ENCODE results near the gene RNF220.

Gene RNF220

DNA sequence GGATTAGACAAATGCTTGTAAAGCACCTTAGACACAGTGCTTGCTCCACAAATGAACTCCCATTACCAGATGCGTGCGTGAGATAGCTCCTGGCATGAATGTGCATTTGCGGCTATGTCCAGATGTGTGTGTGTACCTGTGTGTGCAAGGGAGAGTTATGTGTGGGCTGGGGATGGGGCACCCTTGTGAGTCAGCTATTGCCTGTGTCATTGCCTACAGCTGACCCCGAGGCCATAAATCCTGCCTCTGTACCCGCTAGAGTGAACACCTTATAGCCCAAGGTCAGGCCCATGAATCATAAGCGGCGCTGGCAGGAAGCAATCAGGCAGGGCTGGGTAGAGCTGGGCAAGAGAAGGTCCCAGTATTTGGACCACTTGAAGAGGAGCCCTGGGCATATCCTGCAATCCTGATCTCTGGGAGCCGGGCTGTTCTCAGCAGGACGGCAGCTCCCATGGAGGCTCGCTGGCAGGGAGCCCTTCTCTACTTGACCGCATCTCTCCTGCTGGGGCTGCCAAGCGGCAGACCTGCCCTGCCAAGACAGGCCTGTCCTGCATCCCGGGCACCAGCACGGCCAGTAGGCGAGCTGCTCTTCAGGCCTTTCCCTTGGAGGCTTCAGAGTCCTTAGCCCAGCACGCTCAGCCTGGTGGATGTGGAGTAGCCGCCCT is 182.9 kb downstream of the RNF220 start:
- DNase-seq: no peak

DNA sequence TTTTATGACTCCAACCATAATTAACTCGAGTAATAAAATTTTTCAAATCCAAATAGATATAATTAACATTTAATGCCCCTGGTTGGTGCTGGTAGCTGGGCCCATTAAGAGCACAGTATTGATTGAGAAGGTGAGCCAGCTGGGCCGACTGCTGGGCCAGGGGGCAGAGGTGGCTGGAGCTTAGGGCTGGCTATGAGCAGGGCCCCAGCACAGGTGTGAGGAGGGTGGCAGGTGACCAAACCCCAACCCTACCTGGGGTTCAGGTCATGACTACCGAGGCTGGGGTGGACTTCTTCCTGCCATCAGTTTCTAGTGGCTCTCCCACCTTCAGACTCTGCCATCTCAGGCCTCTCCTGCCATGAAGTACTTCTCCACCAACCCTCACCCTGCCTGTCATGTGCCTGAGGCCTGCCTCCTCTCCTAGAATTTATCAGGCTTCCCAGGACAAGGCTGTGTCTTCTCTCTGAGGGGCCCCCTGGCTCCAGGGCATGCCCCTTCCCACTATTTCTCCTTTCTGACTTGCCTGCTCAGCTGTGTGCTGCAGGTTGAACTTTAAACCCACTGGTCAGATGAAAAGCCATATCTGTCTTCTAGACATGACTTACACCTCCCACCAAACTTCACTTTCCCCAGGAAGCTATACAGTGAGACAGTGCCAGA is 183.6 kb downstream of the RNF220 start:
- no peak for DNase-seq
- ATAC-seq: no peak

More for the DNA sequence above, 182.9 kb downstream of the RNF220 start:
- peak; percentile 25 for ATAC-seq

DNA sequence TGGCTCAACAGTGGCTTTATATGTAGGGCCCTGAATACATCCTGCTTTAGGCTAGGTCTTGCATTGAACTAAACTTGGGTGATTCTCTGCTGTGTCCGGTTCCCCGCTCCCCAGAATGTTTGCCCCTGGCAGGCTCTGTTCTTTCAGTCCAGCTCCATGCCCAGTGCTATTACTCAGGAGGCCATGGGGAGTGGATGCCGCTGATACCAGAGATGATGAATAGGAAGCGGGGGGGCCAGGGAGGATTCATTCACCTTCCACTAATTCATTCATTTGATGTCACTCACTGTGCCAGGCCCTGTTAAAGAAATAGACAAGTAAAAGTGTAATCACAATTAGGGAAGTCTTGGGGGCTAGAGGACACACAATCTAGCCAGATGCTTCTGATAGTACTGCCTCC is 185.4 kb downstream of the RNF220 start:
- DNase-seq (no peak), ATAC-seq (no peak)

DNA sequence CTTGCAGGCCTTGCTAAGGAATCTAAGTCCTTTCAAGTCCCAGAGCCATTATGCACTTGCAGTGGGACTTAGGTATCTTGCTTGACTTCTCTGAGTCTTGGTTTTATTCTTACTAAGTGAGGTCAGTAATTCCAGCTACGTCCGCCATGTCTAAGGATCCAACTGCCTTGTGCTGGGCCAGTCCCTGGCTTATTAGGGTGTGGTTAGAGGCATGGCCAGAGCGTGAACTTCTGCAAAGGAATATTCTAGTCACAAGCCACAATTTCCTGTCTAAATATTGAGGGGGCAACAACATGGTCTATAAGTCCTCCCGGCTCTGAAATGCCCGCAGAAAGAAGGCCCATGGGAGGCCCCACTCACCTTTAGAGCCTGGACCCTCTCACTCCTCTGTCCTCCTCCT is 186.3 kb downstream of the RNF220 start:
- DNase-seq: no peak
- no peak for ATAC-seq

DNA sequence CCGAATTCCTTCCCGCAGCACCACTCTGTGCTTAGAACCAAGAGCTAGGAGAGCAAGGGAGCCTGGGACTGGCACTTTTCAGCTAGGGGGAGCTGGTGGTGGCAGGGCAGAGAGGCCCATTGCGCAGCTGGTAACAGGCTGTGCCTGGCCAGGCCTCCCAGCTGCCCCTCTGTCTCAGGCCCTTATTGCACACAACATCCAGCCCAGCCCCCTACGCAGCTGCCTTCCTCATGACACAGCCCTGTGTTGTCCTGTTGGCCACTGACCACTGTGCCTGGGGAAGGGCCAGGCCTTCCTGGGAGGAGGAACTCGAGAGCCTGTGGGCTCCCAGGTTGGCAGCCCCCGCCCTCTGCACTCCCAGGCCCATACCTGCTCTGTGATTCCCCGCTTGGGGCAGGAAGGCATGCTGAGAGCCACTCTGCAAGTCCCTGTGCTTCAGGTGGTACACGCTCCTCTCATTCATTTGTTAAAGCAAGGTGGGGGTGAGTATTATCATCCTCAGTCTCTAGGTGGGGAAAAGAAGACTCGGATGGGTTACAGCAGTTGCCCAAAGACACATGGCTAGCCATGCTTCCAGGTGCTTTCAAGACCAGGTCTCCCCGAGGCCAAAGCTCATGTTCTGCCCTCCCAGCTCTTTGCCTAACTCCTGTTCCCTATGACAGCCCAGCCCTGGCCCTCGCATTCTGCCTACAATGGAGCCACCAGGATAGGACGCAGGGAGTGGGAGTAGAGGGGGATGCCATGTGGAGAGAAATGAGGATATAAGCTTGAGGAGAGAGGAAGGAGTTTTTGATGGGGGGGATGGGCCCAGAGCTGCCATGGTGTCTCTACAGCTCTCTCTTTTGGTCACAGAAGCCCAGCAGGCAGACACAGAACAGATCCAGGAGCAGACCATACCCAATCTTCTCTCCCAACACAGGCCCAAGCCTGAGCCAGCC is 187.4 kb downstream of the RNF220 start:
- DNase-seq (no peak), ATAC-seq (no peak)

DNA sequence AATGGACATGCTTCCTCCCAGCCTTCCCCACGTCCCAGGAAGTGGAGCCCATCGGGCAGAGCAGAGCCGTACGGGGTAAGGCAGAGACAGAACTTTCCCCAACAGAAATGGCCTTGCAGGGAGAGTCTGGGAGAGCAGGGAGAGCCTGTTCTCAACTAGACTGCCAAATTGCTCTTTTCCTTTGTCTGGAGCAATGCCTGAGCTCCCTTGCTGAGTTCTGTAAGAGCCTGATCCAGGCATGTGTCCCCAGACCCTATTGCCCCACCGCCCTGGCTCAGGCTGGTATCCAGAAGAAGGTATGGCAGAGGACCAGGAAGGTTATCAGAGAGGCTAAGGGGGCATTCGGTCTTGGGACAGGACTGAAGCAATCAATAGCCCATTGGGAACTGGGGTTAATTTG is 189.3 kb downstream of the RNF220 start:
- ATAC-seq (no peak), DNase-seq (no peak)

DNA sequence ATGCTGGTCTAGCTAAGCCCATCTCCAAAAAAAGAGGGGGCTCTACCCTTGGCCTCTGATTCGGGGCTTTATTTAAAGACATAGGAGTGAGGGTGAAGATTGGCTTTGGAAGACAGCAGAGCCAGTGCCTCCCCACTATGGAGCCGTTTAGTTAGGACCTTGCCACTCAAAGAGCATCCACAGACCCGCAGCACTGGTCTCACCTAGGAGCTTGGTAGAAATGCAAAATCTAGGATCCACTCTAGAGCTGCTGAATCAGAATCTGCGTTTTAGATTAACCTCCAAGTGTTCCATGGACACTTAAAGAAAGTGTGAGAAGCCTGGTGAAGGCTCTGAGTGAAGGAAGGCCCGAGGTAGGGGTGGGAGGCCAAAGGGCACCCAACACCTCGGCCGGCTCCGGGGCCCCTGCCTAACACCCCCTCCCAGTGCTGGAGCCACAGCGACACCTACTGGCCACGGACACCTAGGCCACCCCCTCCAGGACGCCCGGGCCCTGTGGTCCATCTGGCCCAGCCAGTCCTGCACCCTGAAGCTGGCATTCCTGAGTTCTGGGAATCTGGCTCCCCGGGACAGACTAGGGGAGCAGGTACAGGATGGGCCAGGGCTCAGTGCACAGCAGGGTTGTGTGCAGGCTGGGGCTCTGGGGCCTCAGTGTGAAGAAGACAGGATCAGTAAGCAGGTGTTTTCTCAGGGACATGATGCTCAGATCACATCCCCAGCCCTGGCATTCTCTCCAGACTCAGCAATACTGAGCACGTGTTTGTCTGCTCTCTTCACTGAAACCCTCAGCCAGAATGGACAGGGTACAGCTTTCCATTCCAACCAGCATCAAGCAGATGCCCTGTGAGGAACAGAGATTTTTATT is 190.0 kb downstream of the RNF220 start:
- peak; percentile 94 for ATAC-seq
- DNase-seq: peak; percentile 90

DNA sequence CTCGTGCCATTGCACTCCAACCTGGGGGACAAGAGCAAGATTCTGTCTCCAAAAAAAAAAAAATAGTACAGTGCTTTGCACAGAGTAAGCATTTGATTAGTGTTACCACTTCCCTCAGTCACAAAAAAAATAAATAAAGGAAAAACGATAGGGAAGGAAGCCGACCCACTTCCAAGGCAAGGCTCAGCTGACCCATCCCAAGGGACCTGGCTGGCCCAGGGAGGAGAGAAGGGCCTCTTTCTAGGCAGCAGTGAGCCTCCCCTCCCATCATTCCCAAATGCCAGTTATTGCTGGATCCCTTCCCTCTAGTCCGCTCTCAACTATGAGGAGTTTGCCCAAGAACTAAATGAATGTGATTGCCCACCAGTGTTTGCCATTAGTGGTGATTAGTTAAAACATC is 191.5 kb downstream of the RNF220 start:
- DNase-seq (no peak), ATAC-seq (no peak)

DNA sequence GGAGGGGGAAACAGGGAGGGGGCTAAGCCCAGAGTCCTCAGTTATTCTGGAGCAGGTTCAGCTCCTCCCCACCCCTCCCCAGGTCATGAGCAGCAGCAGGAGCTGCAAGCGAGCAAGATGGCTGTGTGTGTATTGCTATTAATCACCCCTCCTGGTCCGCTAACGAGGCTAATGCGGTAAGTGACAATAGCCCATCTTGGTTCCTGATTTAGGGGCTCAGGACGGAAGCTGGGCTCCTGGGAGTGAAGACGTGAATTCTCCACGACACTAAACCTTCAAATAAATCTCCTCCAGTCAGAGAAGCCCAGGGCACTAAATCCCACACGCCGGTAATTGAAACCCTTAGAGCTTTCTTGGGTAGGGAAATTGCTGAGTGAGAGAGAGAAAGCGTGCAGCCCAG is 193.1 kb downstream of the RNF220 start:
- ATAC-seq (no peak), DNase-seq (no peak)

DNA sequence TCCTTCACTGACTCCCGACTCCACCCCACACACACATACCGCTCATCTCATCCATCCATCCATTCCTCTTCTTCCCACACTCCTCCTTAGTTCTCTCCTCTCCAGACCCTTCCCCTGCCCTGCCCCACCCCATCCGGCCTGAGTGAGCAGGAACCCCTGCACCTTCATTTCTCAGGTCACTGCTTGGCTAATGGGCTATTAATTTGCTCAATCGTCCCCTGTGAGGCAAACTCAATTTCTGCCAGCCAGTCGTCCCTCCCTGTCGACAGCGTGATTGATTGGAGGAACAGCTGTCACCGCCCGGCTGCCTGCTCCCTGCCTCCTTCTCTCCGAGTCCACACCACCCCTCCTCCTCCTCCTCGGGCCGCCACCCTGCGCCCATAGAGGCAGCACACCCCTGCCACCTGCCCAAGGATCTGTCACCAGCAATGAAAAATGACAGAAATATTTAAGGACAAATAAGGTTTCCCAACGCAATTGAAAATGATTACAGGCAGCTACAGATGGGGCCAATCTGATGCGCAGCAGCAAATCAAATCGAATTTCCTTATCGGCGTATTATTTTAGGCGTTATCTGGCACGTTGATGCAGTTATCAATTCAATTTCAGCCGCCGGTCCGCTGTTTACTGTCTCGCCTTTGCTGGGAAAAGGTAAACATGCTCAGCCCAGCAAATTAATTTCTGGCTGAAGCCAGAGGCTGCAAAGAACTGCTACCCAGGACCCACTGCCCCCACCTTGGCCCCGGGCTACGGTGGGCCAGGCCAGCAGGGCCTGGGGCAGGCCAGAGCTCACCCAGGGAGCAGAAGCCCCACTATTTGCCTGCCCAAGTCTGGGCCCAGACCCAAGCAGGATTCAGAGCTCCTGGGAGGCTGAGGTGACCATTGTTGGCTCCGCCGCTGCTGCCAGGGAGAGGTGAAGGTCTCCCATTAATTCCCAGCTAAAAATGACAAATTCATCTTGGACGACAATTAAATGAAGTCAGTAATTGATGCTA is 197.9 kb downstream of the RNF220 start:
- no peak for ATAC-seq
- DNase-seq: no peak

DNA sequence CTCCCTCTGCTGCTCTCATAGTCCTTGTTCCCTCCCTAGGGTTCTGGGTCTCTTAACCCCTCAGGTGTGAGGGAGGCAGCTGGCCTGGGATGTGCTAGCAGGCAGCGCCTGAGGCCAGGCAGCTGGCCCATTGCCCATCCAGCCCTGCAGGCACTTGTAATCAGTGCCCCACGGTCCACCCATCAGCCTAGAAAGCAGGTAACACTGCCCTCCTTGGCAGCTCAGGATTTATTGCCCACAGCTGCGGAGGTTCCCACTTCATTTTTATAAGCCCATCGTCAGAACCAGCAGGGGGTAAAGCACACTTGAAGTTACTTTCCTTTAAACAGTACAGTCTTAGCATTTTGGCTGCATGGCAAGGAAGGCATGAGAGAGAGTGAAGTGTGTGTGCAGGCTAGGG is 198.7 kb downstream of the RNF220 start:
- no peak for DNase-seq
- no peak for ATAC-seq

DNA sequence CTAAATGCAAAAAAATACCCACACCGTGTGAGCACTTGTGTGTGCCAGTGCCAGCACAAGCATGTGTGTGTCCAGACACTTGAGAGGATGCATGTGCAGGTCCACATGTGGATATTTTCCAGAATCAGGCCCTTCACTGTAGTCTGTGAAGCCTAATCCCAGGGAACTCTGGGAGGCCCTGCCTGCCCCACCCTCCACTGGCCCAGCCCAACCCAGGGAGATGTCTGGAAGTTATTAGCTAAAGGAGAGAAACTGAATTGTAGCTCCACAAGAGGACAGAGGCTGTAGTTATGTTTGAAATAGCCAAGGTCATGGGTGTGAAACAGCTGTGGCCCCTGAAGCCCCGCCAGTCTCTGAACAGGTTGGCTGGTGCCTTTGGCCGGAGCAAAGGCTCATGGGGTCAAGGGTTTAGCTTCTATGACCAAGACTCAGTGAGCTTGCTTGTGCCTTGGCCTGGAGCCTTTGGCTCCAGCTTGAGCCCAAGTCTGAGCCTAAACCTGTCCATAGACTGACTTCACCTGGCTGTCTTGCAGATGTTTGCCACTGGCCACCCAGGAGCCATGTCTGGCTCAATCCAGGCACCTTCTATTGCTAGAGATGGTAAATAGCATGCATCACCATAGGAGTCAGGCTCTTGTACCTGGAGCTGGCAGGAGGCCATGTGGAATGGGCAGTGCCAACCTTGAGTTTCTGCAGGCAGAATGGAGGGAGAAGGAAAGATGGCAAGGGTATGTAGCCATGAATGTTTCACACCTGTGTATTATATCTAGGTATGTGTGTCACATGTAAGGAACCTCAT is 199.3 kb downstream of the RNF220 start:
- ATAC-seq (no peak), DNase-seq (no peak)

DNA sequence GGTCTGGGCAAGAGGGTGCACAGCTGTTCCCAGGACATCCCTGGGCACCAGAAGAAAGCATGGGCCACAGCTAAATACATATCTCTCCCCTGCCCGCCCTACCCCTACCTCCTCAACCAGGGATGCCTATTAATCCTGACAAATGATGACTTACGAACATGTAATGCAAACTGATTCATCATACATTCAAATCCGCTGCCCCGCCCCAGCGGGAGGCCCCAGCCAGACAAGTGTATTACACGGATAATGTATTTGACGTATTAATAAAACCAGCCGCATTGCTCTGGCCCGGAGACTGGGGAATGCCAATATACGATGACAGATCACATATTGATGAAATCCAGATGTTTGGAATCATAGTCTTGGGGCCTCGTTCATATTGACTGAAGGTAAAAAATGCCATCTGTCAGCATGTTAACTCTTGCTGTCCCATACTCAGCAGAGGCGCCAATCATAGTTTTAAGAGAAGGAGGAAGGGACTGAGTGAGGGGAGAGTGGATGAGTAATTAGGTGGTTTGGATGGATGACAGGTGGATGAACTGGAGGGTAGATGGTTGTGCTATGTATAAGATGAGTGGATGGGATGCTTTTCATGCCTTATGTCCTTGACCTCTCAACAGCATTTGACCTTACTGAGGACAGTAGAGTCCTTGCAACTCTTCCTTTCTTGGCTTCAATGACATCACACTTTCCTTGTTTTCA is 201.0 kb downstream of the RNF220 start:
- no peak for ATAC-seq

DNA sequence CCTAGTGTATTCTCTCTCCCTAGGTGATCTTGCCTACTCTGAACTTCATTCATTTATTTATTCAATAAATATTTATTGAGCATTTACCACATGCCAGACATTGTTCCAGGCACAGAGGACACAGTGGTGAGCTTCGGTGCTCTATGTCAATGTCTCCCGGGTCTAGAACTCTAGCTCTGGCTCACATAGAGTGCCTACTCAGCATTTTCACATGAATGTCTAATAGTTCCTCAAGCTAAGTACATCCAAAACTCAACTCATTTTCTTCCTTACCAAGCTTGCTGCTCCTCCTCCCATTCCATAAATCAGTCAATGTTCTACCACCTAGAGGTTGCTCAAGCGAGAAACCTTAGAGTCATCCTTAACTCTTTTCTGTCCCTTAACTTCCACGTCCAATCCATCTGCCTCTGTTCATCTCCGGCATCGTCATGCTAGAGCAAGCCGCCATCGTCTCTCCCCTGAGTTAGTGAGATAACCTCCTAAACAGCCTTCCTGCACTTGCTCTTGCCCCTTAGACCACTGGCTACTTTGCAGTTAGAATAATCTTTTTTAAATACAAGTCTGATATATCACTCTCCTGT is 201.7 kb downstream of the RNF220 start:
- DNase-seq (no peak), ATAC-seq (no peak)

More for the DNA sequence above, 201.0 kb downstream of the RNF220 start:
- no peak for DNase-seq

DNA sequence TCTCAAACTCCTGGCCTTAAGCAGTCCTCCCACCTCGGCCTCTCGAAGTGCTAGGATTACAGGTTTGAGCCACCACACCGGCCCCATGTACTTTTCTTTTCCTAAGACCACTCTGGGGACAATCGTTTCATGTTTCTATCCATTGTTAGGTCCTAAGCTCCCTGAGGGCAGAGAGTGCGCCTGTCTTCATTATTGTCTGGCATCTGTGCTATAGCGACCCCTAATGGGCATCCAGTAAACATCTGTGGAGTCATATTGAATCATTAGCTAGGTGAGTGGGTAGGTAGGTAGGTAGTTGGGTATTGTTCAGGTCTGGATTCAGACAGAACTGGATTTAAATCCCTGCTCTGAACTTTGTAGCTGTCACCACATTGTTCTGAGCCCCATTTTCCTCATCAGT is 203.1 kb downstream of the RNF220 start:
- DNase-seq (no peak), ATAC-seq (no peak)

DNA sequence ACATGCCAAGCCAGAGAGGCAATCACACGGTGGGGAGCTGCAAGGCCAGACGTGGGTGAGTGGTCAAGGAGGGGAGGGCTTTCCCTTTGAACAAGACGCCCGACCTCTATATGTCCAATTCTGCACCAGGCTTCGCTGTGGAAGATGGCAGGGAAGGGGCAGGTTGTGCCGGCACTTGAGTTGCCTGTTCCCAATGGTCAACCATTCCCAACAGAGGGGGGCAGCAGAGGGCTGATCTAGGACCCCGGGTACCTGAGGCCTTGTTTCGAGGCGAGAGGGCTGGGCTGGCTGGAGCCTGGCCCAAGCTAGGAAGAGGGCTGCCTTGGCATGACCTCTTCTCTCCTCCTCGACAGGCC is 204.3 kb downstream of the RNF220 start:
- DNase-seq (peak; percentile 46), ATAC-seq (peak; percentile 29)

DNA sequence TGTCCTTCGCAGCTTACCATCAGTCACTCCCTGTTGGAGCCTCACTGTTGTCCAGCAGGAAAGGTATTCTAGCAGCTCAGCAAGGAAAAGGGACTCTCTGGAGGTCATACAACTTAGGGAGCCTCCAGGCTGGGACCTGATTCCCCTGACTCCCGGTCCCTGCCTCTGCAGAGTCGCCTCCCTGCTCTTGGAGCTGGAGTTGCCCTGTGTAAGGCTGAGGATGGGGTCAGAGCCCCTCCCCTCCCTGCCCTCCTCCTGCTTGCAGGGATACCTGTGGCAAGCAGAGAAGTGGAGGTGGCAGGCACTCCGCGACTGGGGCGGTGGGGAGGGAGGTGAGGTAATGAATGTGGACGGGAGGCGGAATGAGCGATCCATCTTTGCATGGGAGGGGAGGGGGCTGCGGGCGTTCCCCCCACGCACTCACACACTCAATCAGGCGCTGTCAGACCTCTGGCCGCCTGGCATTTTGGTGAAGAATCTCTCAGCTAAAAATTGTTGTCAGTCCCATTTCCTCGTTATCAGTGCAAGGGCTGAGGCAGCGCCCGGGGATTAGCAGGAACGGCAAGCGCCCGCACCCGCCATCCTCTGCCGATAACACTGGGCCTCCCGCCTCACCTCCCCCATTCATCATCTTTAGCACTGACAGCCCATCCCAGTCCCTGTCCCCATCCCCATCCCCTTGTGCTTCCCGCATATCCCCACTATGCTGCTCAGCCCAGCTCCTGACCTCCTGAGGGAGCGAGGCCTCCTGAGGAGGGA is 204.9 kb downstream of the RNF220 start:
- no peak for DNase-seq
- no peak for ATAC-seq

DNA sequence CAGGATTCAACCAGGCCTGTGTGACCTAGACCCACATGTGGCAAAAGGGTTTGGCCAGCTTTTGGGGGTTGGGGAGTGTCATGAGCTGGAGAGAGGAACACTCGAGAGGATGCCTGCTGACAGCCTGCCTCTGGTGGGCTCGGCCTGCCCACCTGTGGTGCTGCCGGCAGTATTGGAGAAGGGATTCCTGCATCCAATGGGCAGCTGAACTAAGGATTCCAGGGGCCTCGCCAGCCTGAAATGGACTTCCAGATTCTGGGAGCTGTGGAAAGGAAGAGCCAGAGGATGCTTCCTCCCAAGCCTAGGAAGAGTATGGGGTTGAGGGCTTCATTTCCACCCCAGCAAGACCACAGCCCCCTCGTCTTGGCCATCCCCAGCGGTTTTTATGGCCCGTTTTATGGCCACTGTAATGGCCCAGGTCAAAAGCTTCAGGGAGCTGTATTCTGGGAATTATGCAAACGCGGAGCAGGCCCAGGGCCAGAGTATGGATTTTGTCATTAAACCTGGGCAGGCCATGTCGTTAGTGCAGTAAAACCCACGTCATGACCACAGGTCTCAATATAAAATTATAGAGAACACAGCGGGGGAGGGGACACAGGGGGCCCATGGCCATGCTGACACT is 205.6 kb downstream of the RNF220 start:
- no peak for ATAC-seq
- no peak for DNase-seq

All from stimulated activated naive CD8-positive, alpha-beta T cell treated with anti-CD3 and anti-CD28 coated beads, Interleukin-15, Interleukin-2, amounts not matched to agents 100 U/mL and 50 U/mL, for 24 hours (primary cell).